NCI-H1436 (cell line): ENCODE results near the gene B4GALT1.

Experiments
- DNase-seq: peaks from one replicate; lab custom pipeline; 2025; lab: John Stamatoyannopoulos, UW

B4GALT1 gene

GRCh38 chr9:33123407-33124031, 43.6 kb downstream of the B4GALT1 start:
- DNase-seq, result no peak

- no peak for DNase-seq
Measured at GRCh38 chr9:33120620-33121019, 46.5 kb downstream of the B4GALT1 start.

- DNase-seq, result no peak
Measured at GRCh38 chr9:33117796-33118195, 49.3 kb downstream of the B4GALT1 start.

- no peak for DNase-seq
Measured at GRCh38 chr9:33117306-33117705, 49.8 kb downstream of the B4GALT1 start.

- no peak for DNase-seq
Measured at GRCh38 chr9:33116860-33117259, 50.3 kb downstream of the B4GALT1 start.

- no peak for DNase-seq
Measured at GRCh38 chr9:33114746-33115145, 52.4 kb downstream of the B4GALT1 start.

GRCh38 chr9:33113799-33114547, 53.2 kb downstream of the B4GALT1 start:
- no peak for DNase-seq

- no peak for DNase-seq
Measured at GRCh38 chr9:33112094-33112493, 55.0 kb downstream of the B4GALT1 start.

GRCh38 chr9:33111631-33112030, 55.5 kb downstream of the B4GALT1 start:
- no peak for DNase-seq

GRCh38 chr9:33110686-33111085, 56.5 kb downstream of the B4GALT1 start:
- DNase-seq, result no peak

GRCh38 chr9:33109850-33110595, 57.1 kb downstream of the B4GALT1 start:
- DNase-seq, result no peak

GRCh38 chr9:33109097-33109496, 58.0 kb downstream of the B4GALT1 start:
- no peak for DNase-seq

GRCh38 chr9:33108472-33108871, 58.7 kb downstream of the B4GALT1 start:
- no peak for DNase-seq

- no peak for DNase-seq
Measured at GRCh38 chr9:33107762-33108161, 59.4 kb downstream of the B4GALT1 start.

- no peak for DNase-seq
Measured at GRCh38 chr9:33106827-33107621, 60.1 kb downstream of the B4GALT1 start.

- no peak for DNase-seq
Measured at GRCh38 chr9:33106372-33106771, 60.8 kb downstream of the B4GALT1 start.

- no peak for DNase-seq
Measured at GRCh38 chr9:33105959-33106358, 61.2 kb downstream of the B4GALT1 start.

GRCh38 chr9:33105504-33105903, 61.6 kb downstream of the B4GALT1 start:
- no peak for DNase-seq

- no peak for DNase-seq
Measured at GRCh38 chr9:33104401-33104800, 62.7 kb downstream of the B4GALT1 start.

GRCh38 chr9:33103501-33104281, 63.4 kb downstream of the B4GALT1 start:
- DNase-seq, result no peak

- DNase-seq, result no peak
Measured at GRCh38 chr9:33102551-33103210, 64.5 kb downstream of the B4GALT1 start.
